GM12878 (cell line): ENCODE data around the gene GALNT17. TPM values are rescaled to one million over a fixed set of nuclear protein-coding genes. Genes with fewer than 3 reads are reported as not detected.

ENCODE experiments used
- ATAC-seq: fragments of 200-7000 bp; cut with Tn5 transposase; 3 replicates; pipeline ENCODE4 v1.9.1; 2020; ENCODE audit warnings: mild to moderate bottlenecking, moderate library complexity
- BruUV-seq: library from RNA; stranded (reverse); fragments of 400-500 nt; replicated peaks from 2 replicates; lab custom pipeline; 2021; lab: Mats Ljungman, UMichigan
- CTCF ChIA-PET: fragments of 300-600 bp; sonication (Branson Sonifier 250); formaldehyde crosslinking; extraction: SDS; loops from one replicate; lab custom pipeline; 2021; ENCODE audit warnings: inconsistent platforms; lab: Yijun Ruan, JAX
- POLR2A ChIA-PET: fragments of 350-600 bp; formaldehyde crosslinking; extraction: SDS; loops from one replicate; lab custom pipeline; 2021; ENCODE audit warnings: inconsistent platforms; lab: Charles Lee
- RAD21 ChIA-PET: fragments of 300-600 bp; sonication (Branson Sonifier 250); formaldehyde crosslinking; loops from one replicate; lab custom pipeline; 2023; ENCODE audit warnings: antibody characterized with exemption; ENCODE audit not compliant: unreplicated experiment; lab: Charles Lee
- SMC1A ChIA-PET: fragments of 300-600 bp; sonication (Branson Sonifier 250); formaldehyde crosslinking; loops from one replicate; lab custom pipeline; 2023; ENCODE audit not compliant: unreplicated experiment, uncharacterized antibody; lab: Charles Lee
- DNase-seq: peaks from one replicate; pipeline ENCODE4 v3.0.0-alpha.2; 2011; ENCODE audit warnings: low read depth, low spot score
- FAIRE-seq: peaks from 3 replicates; lab custom pipeline; 2011; peaks lifted over from hg19 to GRCh38; lab: Jason Lieb, UNC
- H2AFZ ChIP-seq: 2 replicates; pipeline ENCODE4 v1.6.0; 2011; ENCODE audit warnings: low read depth, low read length, control low read depth; ENCODE audit not compliant: control insufficient read depth
- H3K27ac ChIP-seq: 2 replicates; pipeline ENCODE4 v1.5.1; 2011; ENCODE audit warnings: control low read depth; ENCODE audit not compliant: control insufficient read depth, insufficient read depth
- H3K27me3 ChIP-seq, 2 experiments: replicated peaks in 1 of 2; 2 replicates each; pipeline versions ENCODE4 v1.6.0 to v1.6.1; 2011; ENCODE audit warnings: low read length in 1 of 2; ENCODE audit not compliant: control insufficient read depth in 2 of 2, insufficient read depth in 2 of 2
- H3K36me3 ChIP-seq, 2 experiments: 2 replicates each; pipeline ENCODE4 v1.5.1; 2011; ENCODE audit warnings: low read length in 1 of 2; ENCODE audit not compliant: control insufficient read depth in 2 of 2, insufficient read depth in 2 of 2
- H3K4me1 ChIP-seq: 2 replicates; pipeline ENCODE4 v1.6.1; 2011; ENCODE audit warnings: mild to moderate bottlenecking, low read length, moderate library complexity, mixed read lengths; ENCODE audit not compliant: control insufficient read depth, insufficient read depth
- H3K4me2 ChIP-seq: 2 replicates; pipeline ENCODE4 v1.6.0; 2011; ENCODE audit warnings: control low read depth; ENCODE audit not compliant: control insufficient read depth, insufficient read depth
- H3K4me3 ChIP-seq: fragments of 200-600 bp; sonication (generic); 2 replicates; pipeline ENCODE4 v1.5.1; 2016
- H3K79me2 ChIP-seq: 2 replicates; pipeline ENCODE4 v1.6.0; 2011; ENCODE audit warnings: low read length; ENCODE audit not compliant: control insufficient read depth, insufficient read depth
- H3K9ac ChIP-seq: 2 replicates; pipeline ENCODE4 v1.8.0; 2011; ENCODE audit warnings: low read length, control low read depth, mixed read lengths; ENCODE audit not compliant: control insufficient read depth, insufficient read depth
- H3K9me3 ChIP-seq: replicated peaks from 3 replicates; pipeline ENCODE4 v1.5.1; 2011; ENCODE audit warnings: mild to moderate bottlenecking, low read length; ENCODE audit not compliant: control insufficient read depth, insufficient read depth
- H4K20me1 ChIP-seq: 2 replicates; pipeline ENCODE4 v1.6.0; 2011; ENCODE audit not compliant: control insufficient read depth, insufficient read depth
- CREB1 ChIP-seq: IDR thresholded peaks from 2 replicates; pipeline ENCODE4 v1.6.1; 2012; ENCODE audit warnings: low read depth, mild to moderate bottlenecking, inconsistent platforms
- CUX1 ChIP-seq: IDR thresholded peaks from 2 replicates; pipeline ENCODE4 v1.6.1; 2012; ENCODE audit warnings: improper control_type of control experiment, low read depth, low read length; ENCODE audit not compliant: insufficient replicate concordance
- ETV6 ChIP-seq, 2 experiments: fragments of 450-650 bp in 1 of 2; IDR thresholded peaks in 1 of 2; conservative IDR thresholded peaks in 1 of 2; 2 replicates each; pipeline ENCODE4 v1.6.1; 2014; ENCODE audit warnings: antibody characterized with exemption in 1 of 2, borderline replicate concordance in 1 of 2, low read depth in 1 of 2, mild to moderate bottlenecking in 1 of 2, moderate library complexity in 1 of 2
- IRF5 ChIP-seq: fragments of 450-650 bp; IDR thresholded peaks from 2 replicates; pipeline ENCODE4 v1.6.1; 2017; ENCODE audit warnings: borderline replicate concordance
- MXI1 ChIP-seq: fragments of 150-350 bp; IDR thresholded peaks from 2 replicates; pipeline ENCODE4 v1.6.1; 2011; ENCODE audit warnings: low read depth, mild to moderate bottlenecking, inconsistent platforms, low read length, improper control_type of control experiment
- NBN ChIP-seq: fragments of 450-650 bp; IDR thresholded peaks from 2 replicates; pipeline ENCODE4 v1.6.1; 2016
- POLR2AphosphoS2 ChIP-seq: IDR thresholded peaks from 2 replicates; pipeline ENCODE4 v1.6.1; 2011; ENCODE audit warnings: low read depth, mild to moderate bottlenecking, low read length, improper control_type of control experiment, moderate library complexity
- SMARCA5 ChIP-seq: fragments of 450-650 bp; IDR thresholded peaks from 2 replicates; pipeline ENCODE4 v1.6.1; 2017; ENCODE audit warnings: mild to moderate bottlenecking
- SUPT20H ChIP-seq: IDR thresholded peaks from 2 replicates; pipeline ENCODE4 v1.6.1; 2011; ENCODE audit warnings: low read depth, mild to moderate bottlenecking, low read length, moderate library complexity, borderline replicate concordance; ENCODE audit not compliant: control insufficient read depth
- WGBS: methylation state at CpG from one replicate; pipeline ENCODE4 v1.1.6; 2016; ENCODE audit warnings: low lambda C conversion rate; ENCODE audit not compliant: insufficient replicate concordance, insufficient coverage; ENCODE audit errors: missing lambda C conversion rate; 5-methylcytosine and 5-hydroxymethylcytosine counted together
- in situ Hi-C: fragments of 300-500 bp; cut with MboI; formaldehyde crosslinking; loops from 9 replicates; pipeline ENCODE4 v1.14.3; 2018; ENCODE audit warnings: mixed read lengths
- intact Hi-C: fragments of 100-400 bp; cut with micrococcal nuclease; formaldehyde crosslinking; loops from one replicate; pipeline ENCODE4 v1.14.2; 2022; ENCODE audit not compliant: unreplicated experiment
- polyA plus RNA-seq, 11 experiments: library from polyadenylated mRNA; depleted of rRNA in 4 of 11; unstranded in 6 of 11; stranded (reverse) in 5 of 11; fragments of >200 nt; fragmentation: Nextera tagmentation in 4 of 11; fragmentation: Illumina TruSeq in 1 of 11; extraction: Ambion mirVana in 4 of 11; extraction: Trizol in 1 of 11; gene quantifications; 1 replicate in 1 of 11; 2 replicates in 10 of 11; pipeline versions ENCODE4 v1.2.1 to v1.2.3, GENCODE V29; 2011 to 2016; ENCODE audit warnings: inconsistent platforms in 2 of 11, missing spikeins in 2 of 11, low read depth in 1 of 11
- total RNA-seq, 4 experiments: library from RNA; depleted of rRNA in 3 of 4; stranded (reverse); fragments of >200 nt in 3 of 4; fragmentation: Illumina TruSeq in 1 of 4; extraction: Trizol in 1 of 4; gene quantifications; 2 replicates each; pipeline versions ENCODE4 v1.2.1 to v1.2.3, GENCODE V29; 2013 to 2021

Gene GALNT17
- total and polyA plus RNA-seq, 10 of the 15 experiments (the other 5 are each of a cell fraction or from before 2014, with no cell fraction given) = 0.12 to 0.15 TPM; not detected in 8

GRCh38 chr7:71753236-71753635, 621.3 kb downstream of the GALNT17 start:
- POLR2A ChIA-PET = no interaction called here
- in situ Hi-C loops = no loop called here

More at GRCh38 chr7:71753236-71753635, 621.3 kb downstream of the GALNT17 start:
- 70% methylated on average over 2 of the region's 2 CpGs for WGBS
- no peak overlapping the region for H3K27ac ChIP-seq
- H2AFZ ChIP-seq = no peak overlapping the region
- no peak for ATAC-seq
- SMC1A ChIA-PET = interaction anchor here (2.0 kb wide), 1 partner anchor 1034 kb away, joined by 7 read pairs; no protein-coding TSS in a partner anchor
- CTCF ChIA-PET = interaction anchor here (1.9 kb wide), 1 partner anchor 1033 kb away, joined by 7 read pairs; no protein-coding TSS in a partner anchor
- H3K79me2 ChIP-seq = no peaks in the 10 kb centered on the region
- intact Hi-C loops = no loop called here
- H3K27me3 ChIP-seq = no peaks in the 10 kb centered on the region
- no peak overlapping the region for H3K9ac ChIP-seq
- H3K4me2 ChIP-seq = no peak overlapping the region
- RAD21 ChIA-PET = no interaction called here
- H3K36me3 ChIP-seq = no peaks in the 10 kb centered on the region
- TF ChIP-seq SMARCA5 (no peak), IRF5 (no peak), SUPT20H (no peak), MXI1 (no peak), CUX1 (no peak), CREB1 (no peak), NBN (no peak), POLR2AphosphoS2 (no peak), ETV6 (conservative IDR thresholded peaks at IDR 0.05 in 1 of 2, IDR thresholded peaks at IDR 0.05 in 1 of 2; ENCODE audit: borderline replicate concordance in 1 of 2, low read depth in 1 of 2) (no peak)
- TF ChIP-seq, all 136 proteins: peak for 0
- no peaks in the 10 kb centered on the region for H4K20me1 ChIP-seq
- no peaks in the 10 kb centered on the region; the same call in 2 of the 3 replicates for H3K9me3 ChIP-seq
- no TSS peak for BruUV-seq
- DNase-seq = no peak
- FAIRE-seq = no peak
- no peaks in the 10 kb centered on the region for H3K4me1 ChIP-seq
- no peak overlapping the region for H3K4me3 ChIP-seq
